HG03039 (cell line): ENCODE results near the gene RIPOR2.
"Not testable (repeated sequence)": the region's sequence is repeated elsewhere in the genome, so short reads cannot be mapped to it uniquely, and the experiment has no call there.

Experiments used
- ATAC-seq: cut with Tn5 transposase; IDR thresholded peaks from one replicate; pipeline ENCODE4 v1.9.1; 2021; ENCODE audit warnings: mild to moderate bottlenecking, moderate library complexity; ENCODE audit not compliant: unreplicated experiment

Gene RIPOR2

GRCh38 chr6:24927277-24927955 is 8.3 kb downstream of the RIPOR2 start:
- ATAC-seq: no peak

GRCh38 chr6:24926647-24927046 is 9.1 kb downstream of the RIPOR2 start:
- ATAC-seq: not testable (repeated sequence)

DNA sequence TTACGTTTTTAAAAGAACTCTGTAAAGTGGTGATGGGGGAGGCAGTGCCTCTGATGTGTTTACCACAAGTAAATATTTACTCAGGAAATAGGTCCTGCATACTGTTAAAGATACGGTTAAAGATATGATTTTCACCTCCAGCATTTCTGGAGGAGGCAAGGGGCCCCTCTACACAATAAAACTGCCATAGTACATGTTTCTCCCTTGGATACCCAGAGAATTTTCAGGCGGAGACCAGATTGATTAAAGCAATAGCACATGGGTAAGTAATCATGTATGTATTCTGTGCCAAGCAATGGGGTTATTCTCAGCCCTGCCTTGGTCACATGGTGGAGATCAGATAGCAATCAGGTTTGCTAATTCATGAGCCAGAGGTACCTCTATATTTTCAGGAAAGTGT is 9.6 kb downstream of the RIPOR2 start:
- no peak for ATAC-seq

- no peak for ATAC-seq
Measured at GRCh38 chr6:24925661-24926060, 10.1 kb downstream of the RIPOR2 start.

- ATAC-seq: no peak
Measured at GRCh38 chr6:24924580-24925356, 11.0 kb downstream of the RIPOR2 start.

DNA sequence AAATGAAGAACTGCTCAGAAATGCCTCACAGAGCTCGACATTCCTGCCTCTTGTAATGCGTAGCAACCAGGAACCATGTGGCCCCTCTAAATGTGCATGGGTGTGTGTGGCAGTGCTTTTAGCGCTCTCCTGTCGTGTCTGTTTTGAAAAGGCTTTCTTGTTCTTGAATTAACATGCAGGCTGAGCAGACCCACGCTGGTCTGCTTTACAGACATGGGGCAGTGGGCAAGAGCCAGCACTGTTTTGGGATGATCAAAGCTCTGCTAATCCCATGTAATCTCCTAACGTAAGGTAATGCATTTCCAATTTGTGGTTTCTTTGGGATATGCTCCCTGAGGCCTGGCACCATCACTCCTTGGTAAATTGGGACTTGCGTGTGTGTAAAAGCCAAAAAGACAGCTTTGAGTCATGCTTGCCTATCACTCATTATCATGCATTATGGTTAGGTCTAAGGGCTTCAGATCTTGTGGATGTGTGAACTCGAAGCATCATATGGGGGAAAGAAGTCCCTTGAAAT is 11.8 kb downstream of the RIPOR2 start:
- no peak for ATAC-seq

- no peak for ATAC-seq
Measured at GRCh38 chr6:24922814-24923213, 12.9 kb downstream of the RIPOR2 start.

- no peak for ATAC-seq
Measured at GRCh38 chr6:24922170-24922569, 13.6 kb downstream of the RIPOR2 start.

DNA sequence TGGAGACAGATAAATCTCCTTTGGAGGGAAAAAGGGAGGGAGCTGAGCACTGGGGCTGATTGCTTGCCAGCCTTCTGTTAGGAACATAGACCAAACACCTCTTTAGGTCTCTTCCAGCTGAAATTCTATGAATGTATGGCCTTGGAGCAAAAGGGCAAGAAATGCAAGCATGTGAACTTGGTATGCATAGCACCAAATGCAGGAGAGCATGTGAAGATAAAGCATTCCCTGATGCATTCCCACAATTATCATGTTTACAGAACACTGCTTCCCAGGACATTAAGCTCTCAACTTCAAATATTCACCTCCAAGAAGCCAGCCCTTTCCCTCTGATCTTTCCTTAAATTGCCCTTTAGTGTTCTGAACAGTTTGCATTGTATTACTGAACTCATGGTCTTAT is 15.6 kb downstream of the RIPOR2 start:
- no peak for ATAC-seq

- ATAC-seq: no peak
Measured at GRCh38 chr6:24919056-24919892, 16.5 kb downstream of the RIPOR2 start.

DNA sequence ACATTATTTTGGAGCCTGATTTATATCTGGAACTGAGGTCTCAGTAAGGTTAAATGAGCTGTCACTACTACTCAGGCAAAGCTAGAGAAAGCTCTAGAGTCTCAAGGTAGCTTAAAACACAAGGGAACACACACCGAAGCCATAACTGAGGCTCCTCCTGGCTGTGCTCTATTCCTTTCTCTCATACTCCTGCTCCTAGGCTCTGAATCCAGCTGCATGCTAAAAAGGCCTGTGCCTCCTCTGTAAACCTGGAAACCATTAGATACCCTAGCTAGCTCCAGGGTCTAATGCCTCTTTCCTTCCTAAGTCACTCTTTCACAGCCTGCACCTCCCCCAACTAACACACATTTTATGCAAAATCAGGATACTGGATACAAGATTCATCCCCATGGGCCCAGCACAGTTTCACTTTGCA is 17.1 kb downstream of the RIPOR2 start:
- ATAC-seq: no peak

- no peak for ATAC-seq
Measured at GRCh38 chr6:24916496-24916895, 19.3 kb downstream of the RIPOR2 start.

- ATAC-seq: no peak
Measured at GRCh38 chr6:24915641-24916040, 20.1 kb downstream of the RIPOR2 start.

GRCh38 chr6:24914082-24914481 is 21.7 kb downstream of the RIPOR2 start:
- not testable (repeated sequence) for ATAC-seq

DNA sequence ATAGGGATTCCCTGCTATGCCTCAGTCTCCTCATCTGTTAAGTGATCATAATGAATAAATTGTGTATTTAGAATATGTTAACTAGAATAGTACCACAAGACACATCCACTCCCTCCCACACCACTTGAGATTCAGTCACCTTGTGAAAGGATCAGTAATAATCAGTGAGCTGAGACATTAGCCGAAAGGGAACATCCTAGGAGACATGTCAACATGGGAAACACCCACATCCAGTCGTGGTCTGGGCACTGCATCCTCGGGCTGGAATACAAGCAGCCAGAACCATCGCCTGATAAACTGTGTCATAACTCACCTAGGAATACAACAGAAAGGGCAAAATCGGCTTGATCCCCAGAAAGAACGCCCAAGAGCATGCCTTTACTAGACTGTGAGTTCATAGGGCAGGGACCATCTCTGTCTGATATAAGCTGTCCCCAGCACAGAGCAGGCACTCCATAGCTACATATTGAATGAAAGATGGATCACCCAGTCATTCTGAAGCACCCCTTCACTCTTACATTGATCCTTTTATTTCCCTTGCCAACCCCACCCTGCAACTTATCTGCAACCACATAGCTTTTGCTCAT is 23.9 kb downstream of the RIPOR2 start:
- ATAC-seq: no peak

DNA sequence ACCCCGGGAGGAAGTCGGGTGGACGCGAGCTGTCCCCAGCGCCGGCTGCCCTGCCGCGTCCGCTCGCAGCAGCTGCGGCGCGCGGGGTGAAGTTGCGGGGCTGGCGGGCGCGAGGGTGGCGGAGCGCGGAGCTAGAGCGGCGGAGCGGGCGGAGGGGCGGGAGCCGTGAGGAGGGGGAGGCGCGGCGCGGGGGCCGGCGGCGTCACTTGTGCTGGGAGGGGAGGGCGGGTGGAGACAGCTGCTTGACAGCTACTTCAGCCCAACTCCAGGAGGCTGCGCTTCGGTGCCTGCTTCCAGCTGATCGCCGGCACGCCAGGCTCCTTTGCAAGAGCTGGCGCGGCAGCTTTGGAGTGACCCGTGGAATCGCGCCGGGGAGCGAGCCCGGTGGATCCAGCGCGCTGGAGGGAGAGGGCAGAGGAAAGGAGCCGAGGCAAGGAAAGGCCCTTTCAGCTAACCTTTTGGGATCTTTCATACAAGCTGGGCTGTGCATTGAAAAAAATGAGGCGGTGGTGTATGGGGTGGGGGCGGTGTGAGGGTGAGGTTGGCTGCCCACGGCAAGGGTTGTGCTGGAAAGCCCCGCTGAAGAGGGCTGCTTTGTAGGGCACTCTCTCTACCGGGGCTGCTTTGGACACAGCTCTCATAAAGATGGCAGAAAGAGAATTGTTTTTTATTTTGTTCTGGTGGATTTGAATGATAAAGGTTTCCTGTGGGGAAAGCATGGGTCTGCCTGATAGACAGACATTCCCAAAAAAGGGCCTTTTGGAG is 24.6 kb downstream of the RIPOR2 start:
- no peak for ATAC-seq

GRCh38 chr6:24910331-24910960 is 25.3 kb downstream of the RIPOR2 start:
- ATAC-seq: no peak

GRCh38 chr6:24909241-24910216 is 26.2 kb downstream of the RIPOR2 start:
- no peak for ATAC-seq

GRCh38 chr6:24908650-24909035 is 27.1 kb downstream of the RIPOR2 start:
- ATAC-seq: no peak
